Stimulated activated CD8-positive, alpha-beta memory T cell treated with anti-CD3 and anti-CD28 coated beads, Interleukin-15, amount 100 ng/mL, for 1 hour (primary cell): ENCODE data around the gene HINT3.
"Not testable (repeated sequence)": the region's sequence is repeated elsewhere in the genome, so short reads cannot be mapped to it uniquely, and the experiment has no call there.

Source experiments
- DNase-seq: peaks from one replicate; pipeline ENCODE4 v3.0.0-alpha.2; 2020; ENCODE audit warnings: low read depth

Gene HINT3

DNA sequence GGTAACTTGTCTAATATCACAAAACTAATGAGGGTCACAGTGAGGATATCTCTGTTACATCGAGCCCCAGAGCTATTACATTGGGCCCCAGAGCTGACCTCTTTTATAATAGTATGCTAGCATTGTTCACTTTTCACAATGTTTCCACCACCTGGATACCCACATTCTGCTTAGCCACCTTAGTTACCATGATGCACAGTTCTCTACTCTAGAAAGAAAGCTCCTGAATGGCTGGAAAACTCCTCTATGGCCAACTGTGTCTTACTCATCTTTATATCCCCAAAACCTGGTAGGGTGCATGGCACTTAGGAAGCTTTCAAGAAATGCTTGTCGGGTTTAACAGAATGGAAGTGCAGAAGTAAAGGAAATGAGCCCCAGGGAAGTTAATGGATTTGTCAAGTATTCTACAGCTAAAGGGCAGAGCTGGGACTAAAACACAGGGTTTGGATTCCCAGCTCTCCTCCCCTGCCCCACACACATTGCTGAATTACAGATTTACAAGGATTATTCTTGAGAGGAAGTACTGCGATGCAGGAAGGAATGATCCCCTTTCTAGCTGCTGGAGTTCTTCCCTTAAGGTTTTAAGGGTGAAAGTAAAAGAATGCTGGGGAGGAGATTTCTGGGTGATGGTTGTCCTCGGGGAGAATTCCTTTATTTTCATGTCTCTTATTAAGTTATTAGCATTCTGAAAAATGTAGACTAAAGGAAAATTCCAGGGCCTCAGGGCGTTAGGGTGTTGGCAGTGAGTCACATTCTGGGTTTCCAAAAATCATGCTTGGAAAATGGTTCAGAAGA is 16.1 kb upstream of the HINT3 start:
- DNase-seq, result no peak

- DNase-seq, result no peak
Observed at GRCh38 chr6:125942672-125943527, 13.7 kb upstream of the HINT3 start.

DNA sequence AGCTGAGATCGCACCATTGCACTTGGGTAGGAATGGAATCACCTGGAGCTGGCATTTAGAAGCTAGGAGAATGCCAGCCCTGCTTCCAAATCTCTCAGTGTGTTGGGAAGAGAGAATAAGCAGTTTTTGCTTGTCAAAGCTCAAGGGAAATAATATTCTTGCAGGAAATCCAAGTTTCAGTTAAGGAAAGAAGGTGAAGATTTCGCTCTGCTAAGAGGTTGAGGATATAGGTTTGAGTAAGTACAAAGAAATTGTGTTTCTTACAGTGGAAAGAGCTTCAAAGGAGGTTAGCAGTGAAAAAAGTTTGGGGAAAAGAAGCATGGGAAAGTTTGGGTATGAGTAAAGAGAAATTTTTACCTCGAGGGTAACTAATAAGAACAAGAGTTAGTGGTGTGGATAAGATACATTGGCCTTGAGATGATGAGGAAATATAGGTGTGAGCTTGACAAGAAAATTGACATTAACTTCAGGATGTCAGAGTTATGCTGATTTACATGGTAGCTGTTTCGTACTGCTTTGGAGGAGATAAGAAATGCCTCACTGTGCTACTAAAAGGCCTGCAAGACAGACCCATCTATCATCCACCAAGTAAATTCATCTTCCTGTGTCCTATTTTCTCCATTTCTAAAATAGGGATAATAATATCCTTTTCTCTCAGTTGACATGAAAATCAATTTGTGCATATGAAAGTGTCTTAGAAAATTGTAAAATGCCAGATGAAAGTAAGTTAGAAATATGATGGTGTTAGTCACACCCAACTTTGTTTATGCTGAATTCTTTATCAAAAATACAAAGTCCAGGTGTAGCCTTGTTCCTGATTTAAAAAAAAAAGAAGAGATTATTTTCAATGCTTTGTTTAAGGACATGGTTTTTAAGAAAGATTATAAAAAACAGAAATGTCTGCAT is 12.8 kb upstream of the HINT3 start:
- no peak for DNase-seq

DNA sequence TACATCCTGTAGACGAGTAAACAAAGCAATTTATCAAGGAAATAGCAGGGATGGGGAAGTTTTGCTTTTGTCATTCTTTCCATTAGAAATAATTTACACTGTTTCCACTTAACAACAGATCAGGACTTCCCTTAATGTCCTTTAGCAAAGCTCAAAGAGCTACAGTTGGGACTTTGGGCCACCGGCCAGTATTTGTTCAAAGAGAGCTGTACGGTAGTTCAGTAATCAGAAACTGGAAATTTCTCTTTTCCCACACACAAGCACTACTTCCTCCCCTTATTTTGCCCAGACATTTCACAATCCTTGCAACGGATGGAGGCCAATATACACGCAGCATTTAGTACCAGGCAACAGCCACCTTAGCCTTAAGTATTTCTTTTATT is 12.1 kb upstream of the HINT3 start:
- no peak for DNase-seq

DNA sequence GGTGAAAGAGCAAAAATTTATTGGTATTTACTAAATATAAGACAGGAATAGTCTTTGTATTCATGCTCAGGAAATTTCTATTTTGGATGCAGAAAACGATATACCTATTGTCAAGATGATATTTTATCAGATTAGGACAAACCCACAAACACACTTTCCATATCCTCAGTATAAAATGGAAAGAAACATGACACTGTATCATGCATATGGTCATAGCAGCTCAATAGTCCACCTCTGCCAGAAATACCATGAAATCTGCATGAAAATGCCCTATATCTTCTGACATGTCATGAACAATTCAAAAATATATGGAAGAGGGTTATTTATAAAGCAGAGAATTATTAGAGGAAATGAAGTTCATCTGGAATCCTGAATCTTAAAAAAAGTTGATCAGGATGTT is 11.7 kb upstream of the HINT3 start:
- DNase-seq, result no peak

- DNase-seq, result no peak
Observed at GRCh38 chr6:125945378-125946141, 11.0 kb upstream of the HINT3 start.

DNA sequence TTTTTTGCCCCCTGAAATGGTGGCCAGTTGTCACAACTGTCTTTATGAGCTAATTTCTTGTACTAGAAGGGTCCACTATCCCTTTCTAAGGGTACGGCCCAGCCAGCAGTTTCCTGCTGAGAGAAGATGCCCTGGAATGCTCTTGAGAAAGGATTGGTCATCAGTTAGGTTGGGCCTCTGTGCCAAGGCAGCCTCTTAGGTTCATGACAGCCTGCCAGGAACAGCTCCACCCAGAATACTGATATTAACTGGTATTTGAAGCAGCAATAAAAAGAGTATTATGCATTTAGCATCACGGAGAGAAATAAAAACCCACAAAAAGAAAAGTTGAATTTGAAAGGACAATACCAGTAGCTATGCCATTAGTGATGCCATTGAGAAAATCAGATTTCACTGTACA is 9.0 kb upstream of the HINT3 start:
- no peak for DNase-seq

GRCh38 chr6:125948455-125948854 is 8.1 kb upstream of the HINT3 start:
- no peak for DNase-seq

- no peak for DNase-seq
Observed at GRCh38 chr6:125949069-125949468, 7.5 kb upstream of the HINT3 start.

DNA sequence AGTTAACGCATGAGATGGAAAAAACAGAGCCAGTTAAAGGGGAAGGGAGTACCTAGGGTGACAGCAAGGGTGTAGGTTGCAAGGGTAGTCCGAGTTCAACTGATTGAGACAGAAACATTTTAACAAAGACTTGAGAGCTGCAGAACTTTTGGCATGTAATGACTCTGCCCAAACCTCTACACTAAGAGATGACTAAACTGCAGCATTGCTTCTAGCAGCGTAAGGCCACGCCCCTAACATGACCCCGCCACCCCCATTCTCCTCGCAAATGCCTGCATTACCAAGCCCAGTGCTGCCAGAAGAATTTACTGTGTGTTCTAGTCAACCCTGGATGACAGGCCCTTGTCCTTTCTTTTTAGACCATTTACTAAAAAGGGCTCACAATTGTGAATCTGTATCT is 6.3 kb upstream of the HINT3 start:
- no peak for DNase-seq

DNA sequence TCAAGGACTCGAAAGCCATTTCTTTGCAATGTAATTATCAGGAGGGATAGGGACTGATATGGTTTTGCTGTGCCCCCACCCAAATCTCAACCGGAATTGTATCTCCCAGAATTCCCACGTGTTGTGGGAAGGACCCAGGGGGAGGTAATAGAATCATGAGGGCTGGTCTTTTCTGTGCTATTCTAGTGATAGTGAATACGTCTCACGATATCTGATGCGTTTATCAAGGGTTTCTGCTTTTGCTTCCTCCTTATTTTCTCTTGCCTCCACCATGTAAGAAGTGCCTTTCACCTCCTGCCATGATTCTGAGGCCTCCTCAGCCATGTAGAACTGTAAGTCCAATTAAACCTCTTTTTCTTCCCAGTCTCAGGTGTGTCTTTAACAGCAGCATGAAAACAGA is 5.9 kb upstream of the HINT3 start:
- not testable (repeated sequence) for DNase-seq

DNA sequence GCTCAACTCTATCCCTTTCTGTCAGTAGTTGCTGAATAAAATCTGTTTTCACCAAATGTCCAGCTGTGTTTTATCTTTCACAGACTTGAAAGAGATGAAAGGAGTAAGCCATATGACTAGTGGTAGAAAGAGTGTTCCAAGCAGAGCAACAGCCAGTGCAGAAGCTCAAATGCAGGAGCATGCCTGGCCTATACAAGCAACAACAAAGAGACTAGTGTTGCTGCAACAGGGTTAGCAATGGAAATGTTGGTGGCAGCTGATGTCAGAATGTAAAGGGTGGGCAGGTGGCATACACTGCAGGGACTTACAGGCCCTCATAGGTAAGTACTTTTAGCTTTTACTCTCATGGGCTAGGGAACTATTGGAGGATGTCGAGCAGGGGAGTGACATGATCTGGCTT is 5.2 kb upstream of the HINT3 start:
- no peak for DNase-seq

GRCh38 chr6:125952764-125953501 is 3.6 kb upstream of the HINT3 start:
- no peak for DNase-seq

GRCh38 chr6:125953502-125953875 is 3.1 kb upstream of the HINT3 start:
- no peak for DNase-seq

- DNase-seq, result no peak
Observed at GRCh38 chr6:125954735-125955339, 1.7 kb upstream of the HINT3 start.

- DNase-seq, result no peak
Observed at GRCh38 chr6:125955973-125956372, 597 bp upstream of the HINT3 start.

GRCh38 chr6:125957391-125957693 is 772 bp downstream of the HINT3 start:
- no peak for DNase-seq

- no peak for DNase-seq
Observed at GRCh38 chr6:125957845-125958244, 1.3 kb downstream of the HINT3 start.

- DNase-seq, result no peak
Observed at GRCh38 chr6:125959041-125959440, 2.5 kb downstream of the HINT3 start.

DNA sequence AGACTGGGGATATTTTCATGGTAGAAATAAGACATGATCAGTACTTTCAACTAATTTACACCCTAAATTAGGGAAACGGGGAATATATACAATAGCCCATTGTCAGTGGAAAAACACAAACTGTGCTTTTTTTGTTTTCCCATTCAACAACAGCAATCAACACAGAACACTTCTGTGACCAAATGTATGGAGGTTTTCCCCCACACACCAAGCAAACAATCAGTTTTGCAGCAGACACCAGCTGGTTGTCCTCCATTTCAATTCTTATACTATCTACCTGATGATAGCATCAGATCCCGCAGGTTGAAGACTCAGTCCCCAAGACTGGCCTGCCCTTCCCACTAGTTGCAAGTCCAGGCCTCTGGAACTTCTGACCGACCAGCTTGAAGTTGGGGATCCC is 4.5 kb downstream of the HINT3 start:
- DNase-seq, result no peak
